HK-2 (cell line): ENCODE measurements around the gene PPHLN1.
"Not testable (repeated sequence)": the region's sequence is repeated elsewhere in the genome, so short reads cannot be mapped to it uniquely, and the experiment has no call there.

Experiments used
- DNase-seq: peaks from one replicate; pipeline ENCODE4 v3.0.0-alpha.2; 2018; ENCODE audit not compliant: unreplicated experiment

Gene PPHLN1

DNA sequence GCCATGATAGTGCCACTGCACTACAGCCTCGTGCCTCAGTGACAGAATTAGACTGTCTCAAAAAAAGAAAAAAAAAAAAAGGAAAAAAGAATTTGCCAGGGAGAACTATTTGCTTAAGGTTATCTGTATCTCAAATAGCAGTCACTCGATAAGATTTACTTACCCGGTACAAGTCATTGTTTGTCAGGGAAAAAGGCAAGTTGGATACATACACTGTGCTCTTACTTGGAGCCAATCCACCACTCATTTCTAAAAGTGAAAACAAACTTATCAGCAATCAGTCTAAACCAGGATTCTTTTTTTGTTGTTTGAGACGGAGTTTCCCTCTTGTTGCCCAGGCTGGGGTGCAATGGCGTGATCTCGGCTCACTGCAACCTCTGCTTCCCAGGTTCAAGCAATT, 2.1 kb upstream of the PPHLN1 start:
- DNase-seq: no peak

- no peak for DNase-seq
Observed at GRCh38 chr12:42325326-42325652, 678 bp upstream of the PPHLN1 start.

- DNase-seq: peak; percentile 30
Observed at GRCh38 chr12:42326541-42327226, 717 bp downstream of the PPHLN1 start.

DNA sequence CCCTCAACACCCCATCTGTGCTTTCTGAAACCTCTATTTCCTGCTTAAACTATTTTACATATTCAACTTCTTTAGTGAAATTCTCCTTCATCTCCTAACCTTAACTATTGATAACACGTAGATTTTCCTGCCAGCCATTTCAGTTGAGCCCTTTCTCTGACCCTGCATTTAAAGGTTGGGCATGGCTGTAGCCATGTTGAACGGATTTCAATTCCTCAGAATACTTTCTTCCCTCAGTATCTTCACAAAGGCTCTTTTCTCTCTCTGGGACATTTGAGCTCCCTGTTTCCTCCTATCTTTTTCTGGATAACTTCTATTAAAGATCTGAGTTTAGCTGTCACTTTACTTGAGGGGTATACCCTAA, 1.2 kb downstream of the PPHLN1 start:
- DNase-seq: no peak

DNA sequence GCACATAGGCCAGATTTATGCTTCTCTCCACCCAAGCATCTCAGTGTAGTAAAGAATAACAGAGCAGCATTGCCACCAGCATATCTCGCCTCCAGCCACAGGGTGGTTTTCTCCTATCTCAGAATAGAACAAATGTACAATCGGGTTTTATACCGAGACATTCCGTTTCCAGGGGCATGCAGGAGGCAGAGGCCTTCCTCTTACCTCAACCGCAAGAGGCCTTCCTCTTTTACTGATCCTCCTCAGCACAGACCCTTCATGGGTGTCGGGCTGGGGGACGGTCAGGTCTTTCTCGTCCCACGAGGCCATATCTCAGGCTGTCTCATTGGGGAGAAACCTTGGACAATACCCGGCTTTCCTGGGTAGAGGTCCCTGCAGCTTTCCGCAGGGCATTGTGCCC, 4.1 kb downstream of the PPHLN1 start:
- DNase-seq: not testable (repeated sequence)

DNA sequence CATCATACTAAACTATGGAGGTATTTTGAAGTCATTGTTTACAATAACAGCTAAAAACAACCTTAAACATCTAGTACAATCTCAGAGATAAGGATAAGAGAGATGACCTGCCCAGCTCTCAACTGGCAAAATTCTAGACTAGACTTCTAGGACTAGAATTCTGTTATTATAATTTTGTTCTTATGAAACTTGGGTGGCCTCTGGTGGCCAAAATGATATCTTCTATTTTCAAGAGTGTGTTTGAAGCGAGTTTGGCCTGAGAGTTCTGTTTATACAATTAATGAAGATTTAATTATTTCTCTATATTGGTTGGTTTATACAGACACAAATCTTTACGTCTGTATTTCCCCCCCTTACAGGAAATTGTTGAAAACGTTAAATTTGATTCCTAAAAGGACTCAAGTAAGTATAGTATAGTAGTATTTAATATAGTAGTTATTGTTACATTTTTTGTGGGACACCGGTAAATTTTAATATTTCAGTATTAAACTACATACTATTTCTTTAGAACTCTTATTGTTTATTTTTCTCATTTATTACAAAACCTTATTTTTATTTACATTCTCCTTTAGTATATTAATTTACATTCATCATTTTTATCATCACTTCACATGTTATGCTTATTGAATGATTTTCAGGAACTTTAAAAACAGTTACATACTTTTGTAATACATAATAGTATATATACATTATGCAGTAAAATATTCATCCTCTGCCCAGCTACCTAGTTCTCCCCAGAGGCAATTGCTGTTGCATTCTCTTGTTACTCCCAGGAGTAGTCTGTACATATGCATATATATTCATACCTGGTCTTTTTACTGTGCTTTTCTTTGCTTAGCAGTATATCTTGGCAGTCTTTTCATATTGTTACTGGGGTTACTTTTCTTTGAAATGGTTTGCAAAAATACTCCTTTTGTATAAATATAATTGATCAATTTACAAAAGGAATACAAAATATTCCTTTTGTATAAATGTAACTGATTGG, 6.6 kb downstream of the PPHLN1 start:
- no peak for DNase-seq

- no peak for DNase-seq
Observed at GRCh38 chr12:42336286-42336685, 10.3 kb downstream of the PPHLN1 start.

DNA sequence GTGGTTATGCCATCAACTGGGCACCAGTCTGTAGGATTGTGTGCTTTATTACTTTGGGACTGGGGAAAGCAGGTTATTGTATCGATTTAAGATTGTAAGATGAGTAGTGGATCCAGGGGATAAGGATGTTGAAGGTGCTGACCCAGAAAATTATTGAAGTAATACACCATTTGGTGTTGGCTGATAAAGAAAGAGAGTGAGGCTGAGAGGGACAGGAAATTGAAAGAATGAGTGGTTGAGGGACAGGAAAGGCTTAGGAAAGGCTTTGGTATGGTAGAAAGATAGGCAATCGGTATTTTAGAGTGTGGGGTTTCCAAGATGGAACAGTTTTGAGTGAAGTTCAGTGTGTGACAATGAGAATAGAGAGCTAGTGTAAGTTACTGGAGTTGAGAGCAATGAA, 12.3 kb downstream of the PPHLN1 start:
- DNase-seq: no peak

GRCh38 chr12:42342028-42342427, 16.1 kb downstream of the PPHLN1 start:
- no peak for DNase-seq

DNA sequence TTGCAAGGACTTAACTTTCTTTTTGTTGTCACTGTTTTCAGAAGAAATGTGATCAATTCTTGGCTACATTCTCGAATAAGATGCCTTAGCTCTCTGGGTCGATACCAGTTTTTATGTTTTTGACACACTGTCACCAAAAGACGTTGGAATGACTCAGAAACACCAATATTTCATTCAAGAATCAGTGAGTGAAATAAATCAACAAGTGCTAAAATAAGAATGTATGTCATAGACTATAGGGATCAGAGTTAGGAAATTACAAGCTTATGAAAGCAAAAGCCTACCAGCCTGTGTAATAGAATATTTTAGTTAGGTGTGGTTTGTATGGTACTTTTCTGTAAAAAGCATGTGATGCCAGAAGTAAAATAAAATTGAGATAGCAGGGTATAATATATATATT, 17.8 kb downstream of the PPHLN1 start:
- DNase-seq: no peak

DNA sequence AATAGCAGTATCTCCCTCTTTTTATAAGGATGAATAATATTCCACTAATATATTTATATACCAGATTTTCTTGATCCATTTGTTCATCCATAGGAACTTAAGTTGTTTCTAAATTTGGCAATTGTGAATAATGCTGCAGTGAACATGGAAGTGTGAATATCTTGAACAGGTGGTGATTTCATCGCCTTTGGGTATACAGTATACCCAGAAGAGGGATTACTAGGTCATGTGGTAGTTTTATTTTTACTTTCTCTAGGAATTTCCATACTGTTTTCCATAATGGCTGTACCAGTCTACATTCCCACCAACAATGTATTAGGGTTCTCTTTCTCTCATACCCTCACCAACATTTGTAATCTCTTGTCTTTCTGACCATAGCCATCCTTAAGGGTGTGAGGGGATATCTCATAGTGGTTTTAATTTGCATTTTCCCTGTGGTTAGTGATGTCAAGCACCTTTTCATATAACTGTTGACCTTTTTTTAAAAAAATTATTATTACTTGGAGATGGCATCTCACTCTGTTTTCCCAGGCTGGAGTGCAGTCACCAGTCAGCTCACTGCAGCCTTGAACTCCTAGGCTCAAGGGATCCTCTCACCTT, 20.5 kb downstream of the PPHLN1 start:
- DNase-seq: no peak

DNA sequence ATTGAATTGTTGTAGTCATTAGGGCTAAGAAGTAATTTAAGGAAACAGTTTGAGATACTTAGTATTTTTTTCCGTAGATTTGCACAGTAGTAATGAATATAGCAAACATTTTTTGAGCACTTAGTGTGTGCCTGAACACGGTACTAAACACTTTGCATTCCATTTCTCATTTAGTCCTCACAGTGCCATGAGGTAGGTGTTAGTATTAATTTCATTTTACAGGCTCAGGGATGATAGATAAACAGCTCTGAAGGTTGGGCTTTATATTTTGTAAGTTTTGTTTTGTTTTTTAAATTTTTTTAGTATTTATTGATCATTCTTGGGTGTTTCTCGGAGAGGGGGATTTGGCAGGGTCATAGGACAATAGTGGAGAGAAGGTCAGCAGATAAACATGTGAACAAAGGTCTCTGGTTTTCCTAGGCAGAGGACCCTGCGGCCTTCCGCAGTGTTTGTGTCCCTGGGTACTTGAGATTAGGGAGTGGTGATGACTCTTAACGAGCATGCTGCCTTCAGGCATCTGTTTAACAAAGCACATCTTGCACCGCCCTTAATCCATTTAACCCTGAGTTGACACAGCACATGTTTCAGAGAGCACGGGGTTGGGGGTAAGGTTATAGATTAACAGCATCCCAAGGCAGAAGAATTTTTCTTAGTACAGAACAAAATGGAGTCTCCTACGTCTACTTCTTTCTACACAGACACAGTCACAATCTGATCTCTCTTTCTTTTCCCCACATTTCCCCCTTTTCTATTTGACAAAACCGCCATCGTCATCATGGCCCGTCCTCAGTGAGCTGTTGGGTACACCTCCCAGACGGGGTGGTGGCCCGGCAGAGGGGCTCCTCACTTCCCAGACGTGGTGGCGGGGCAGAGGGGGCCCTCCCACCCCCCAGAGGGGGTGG, 23.4 kb downstream of the PPHLN1 start:
- not testable (repeated sequence) for DNase-seq

DNA sequence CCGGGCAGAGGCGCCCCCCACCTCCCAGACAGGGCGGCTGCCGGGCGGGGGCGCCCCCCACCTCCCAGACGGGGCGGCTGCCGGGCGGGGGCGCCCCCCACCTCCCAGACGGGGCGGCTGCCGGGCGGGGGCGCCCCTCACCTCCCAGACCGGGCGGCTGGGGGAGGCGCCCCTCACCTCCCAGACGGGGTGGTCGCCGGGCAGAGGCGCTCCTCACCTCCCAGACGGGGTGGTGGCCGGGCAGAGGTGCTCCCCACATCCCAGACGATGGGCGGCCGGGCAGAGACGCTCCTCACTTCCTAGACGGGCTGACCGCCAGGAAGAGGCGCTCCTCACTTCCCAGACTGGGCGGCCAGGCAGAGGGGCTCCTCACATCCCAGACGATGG, 24.0 kb downstream of the PPHLN1 start:
- DNase-seq: not testable (repeated sequence)

DNA sequence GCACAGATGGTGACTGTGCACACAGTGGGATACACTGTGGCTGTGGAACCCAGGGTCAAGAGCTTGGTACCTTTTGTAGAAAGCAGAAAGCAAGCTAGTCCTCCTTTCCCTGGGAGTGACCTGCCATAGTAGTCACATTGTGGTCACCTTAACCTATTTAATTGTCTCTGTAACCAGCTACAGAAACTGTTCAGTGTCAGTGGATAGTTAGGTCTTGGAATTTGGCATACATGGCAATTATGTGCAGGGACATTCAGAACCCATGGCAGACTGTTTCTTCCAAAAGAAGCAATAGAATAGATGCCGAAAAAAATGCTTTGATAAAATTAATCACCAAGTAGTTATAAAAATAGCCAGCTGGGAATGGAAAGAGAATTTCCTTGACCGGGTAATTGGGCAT, 30.4 kb downstream of the PPHLN1 start:
- DNase-seq: no peak

- no peak for DNase-seq
Observed at GRCh38 chr12:42360747-42361403, 34.9 kb downstream of the PPHLN1 start.

DNA sequence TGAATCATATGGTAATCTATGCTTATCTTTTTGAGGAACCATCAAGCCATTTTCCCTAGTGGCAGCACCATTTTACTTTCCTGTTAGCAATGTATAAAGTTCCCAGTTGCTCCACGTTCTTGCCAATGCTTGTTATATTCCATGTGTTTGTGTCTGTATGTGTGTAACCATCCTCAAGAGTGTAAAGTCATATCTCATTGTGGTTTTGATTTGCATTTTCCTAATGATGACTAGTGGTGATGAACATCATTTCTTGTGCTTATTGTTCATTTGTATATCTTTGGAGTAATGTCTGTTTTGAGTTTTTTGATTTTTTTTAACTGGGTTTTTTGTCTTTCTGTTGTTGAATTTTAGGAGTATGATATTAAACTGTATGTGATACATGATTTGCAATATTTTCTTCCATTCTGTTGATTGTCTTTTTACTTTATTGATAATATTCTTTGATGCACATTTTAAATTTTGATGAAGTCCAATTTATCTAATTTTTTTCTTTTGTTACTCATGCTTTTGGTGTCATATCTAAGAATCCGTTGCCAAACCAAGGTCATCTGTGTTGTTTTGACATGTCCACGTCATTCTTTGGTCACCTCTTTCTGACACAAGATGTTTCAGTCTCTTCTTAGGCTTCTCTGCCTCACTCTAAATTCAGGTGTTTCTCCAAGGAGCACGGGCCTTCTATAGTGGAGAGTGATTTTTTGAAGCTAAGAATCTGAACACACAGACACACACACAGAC, 36.1 kb downstream of the PPHLN1 start:
- DNase-seq: no peak

DNA sequence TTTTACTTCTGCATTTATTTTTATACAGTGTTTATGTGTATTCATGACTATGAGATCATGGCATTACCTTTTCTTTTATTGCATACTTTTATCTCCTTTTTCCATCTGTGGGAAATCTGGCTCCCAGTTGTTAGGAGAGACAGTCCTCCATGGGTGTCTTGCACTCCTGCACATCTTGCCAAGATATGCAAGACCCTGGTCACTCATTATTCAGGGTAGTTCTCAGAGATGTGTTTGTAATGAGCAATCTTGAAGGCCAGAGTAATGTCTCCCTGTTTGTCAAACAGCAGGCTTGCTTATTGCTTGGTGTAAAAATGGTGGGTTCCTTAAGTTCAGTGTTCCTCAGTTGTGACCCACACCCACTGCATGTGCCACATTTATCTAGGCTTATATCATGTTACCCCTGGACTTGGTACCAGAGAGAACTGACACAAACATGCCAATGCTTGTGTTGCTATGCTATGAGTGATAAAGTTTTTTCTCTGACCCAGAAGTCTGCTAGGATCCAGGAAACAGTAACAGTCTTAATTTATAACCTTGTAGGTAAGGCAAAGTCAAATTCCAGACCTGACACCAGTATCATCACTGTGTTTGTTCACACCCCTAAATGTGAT, 36.8 kb downstream of the PPHLN1 start:
- DNase-seq: no peak

DNA sequence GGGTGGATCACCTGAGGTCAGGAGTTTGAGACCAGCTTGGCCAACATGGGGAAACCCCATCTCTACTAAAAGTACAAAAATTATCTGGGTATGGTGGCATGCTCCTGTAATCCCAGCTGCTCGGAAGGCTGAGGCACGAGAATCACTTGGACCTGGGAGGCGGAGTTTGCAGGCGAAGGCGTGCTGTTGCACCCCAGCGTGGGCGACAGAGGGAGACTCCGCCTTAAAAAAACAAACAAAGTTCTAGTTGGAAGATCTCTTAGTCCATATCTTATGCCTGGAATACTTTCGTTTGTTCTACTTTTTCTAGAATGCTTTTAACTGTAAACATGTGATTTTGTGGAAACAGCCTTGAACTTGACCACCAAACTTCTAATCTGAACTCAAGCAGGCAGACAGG, 38.7 kb downstream of the PPHLN1 start:
- no peak for DNase-seq

DNA sequence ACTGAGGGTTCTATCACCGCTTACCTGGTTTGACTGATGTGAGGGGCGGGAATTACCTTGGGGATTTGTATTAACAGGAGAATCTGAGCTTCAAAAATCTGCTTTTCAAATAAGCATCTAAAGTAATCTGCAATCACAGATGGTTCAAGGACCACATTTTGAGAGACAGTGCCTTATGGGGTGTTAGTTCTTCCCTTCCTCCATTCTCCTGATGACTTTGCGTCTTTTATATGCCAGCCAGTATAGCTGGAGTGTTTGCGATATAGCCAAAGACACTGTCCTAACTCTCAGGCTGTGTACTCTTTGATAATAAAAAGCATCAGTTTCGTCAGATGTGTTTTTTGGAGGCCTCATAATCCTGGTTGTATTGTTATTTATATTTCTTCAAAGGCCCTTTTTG, 39.5 kb downstream of the PPHLN1 start:
- no peak for DNase-seq

GRCh38 chr12:42370013-42370412, 44.0 kb downstream of the PPHLN1 start:
- no peak for DNase-seq
